Measurements from ENCODE around the gene NRXN3. TPM values are rescaled to one million over a fixed set of nuclear protein-coding genes. Genes with fewer than 3 reads are reported as not detected.

Gene NRXN3
- total RNA-seq, 1 donor from 2014 or later = not detected

GRCh38 chr14:79442786-79443185 is 1272.6 kb downstream of the NRXN3 start:
- intact Hi-C loops (cut with micrococcal nuclease) = no loop called here

DNA sequence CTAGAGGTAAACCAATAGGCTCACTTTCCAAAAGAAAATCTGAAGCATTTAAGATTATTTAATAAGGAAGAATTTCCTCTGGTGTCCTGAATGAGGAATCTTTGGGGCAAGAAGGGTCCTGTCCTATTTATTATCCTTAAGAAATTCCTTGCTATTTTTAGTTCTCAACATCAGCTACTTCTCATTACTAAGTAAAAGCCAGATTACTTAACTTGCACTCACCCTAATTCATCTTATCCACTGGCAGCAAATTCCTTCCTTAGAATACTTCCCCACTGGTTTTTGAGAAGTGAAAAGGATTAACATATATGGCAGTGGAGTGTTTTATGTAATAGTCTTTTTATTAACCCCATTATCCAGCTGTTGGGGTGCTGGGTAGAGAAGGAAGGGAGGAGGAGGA is 1273.4 kb downstream of the NRXN3 start:
- intact Hi-C loops (cut with micrococcal nuclease) = no loop called here

GRCh38 chr14:79448960-79449359 is 1278.8 kb downstream of the NRXN3 start:
- intact Hi-C loops (cut with micrococcal nuclease) = no loop called here

DNA sequence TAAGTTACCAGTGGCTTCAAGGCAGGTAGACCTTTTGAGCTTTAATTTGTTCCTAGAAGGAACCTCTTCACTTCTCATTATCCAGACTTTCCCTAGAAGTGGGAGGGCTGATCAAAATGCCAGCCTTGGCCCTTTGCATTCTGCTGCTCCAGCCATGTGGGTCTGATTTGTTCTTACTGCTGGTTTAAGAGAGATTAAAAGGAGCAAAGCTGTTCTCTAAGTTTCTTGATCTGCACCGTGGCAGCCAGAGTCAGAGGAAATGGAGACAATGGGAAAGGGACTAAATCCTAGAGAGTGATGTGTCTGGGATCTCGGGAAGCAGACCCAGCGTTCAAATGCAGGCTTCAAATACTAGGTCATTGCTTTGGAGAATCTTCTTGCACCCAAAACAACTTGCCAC is 1281.4 kb downstream of the NRXN3 start:
- intact Hi-C loops (cut with micrococcal nuclease) = no loop called here

DNA sequence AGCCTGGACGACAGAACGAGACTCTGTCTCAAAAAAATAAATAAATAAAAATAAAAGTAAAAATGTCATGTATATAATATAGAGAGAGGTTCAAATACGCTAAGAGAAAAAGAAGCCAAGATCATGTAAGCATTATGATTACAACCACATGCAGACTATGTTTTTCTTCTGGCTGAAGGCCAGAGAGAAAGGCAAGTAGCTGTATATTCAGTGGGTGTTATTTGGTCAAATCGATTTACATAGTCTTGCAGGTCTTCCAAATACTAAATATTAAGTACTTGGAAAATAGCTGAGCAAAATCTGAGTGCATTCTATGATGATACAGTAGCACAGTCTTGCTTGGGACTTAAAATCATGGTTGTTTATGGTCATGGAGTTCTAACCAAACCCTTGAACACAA is 1283.1 kb downstream of the NRXN3 start:
- intact Hi-C loops (cut with micrococcal nuclease) = no loop called here

GRCh38 chr14:79464468-79464867 is 1294.3 kb downstream of the NRXN3 start:
- intact Hi-C loops (cut with micrococcal nuclease) = no loop called here

DNA sequence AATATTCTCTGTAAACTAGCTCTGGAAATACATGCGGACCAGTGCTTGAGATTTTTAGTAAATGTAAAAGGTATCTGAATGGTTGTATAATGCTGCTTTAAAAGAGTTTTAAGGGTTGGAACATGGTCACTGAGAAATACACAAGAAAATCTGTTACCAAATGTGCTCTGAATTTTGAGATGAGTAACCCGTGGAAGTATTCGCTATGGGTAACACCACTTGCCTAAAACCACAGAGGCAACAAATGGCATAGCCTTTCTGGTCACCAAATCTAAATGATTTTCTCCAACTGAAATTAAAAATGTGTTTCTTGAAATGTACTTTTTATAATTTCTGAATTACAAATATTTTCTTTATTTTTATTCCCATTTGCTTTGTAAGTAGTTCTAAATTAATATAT is 1295.5 kb downstream of the NRXN3 start:
- intact Hi-C loops (cut with micrococcal nuclease) = no loop called here

DNA sequence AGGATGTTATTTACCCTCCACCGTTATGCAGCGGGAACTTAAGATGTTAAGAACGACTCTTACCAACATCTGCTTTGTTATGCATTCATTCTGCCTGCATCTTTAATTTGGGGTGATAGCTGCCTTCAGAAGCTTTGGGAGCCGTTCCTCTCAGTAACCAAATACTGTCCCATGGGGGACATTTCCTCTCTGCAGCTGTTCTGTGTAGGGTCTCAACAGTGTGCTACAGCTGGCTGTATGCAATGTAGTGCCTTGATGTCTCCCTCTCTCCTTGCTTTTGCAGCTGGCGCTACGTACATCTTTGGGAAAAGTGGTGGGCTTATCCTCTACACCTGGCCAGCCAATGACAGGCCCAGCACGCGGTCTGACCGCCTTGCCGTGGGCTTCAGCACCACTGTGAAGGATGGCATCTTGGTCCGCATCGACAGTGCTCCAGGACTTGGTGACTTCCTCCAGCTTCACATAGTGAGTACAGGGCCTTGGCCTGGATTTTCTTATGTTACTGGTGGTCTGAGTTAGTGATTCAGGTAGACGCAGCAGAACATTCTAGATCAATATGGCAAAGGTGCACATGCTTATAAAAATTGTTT is 1296.9 kb downstream of the NRXN3 start:
- intact Hi-C loops (cut with micrococcal nuclease) = no loop called here

GRCh38 chr14:79467835-79468234 is 1297.7 kb downstream of the NRXN3 start:
- intact Hi-C loops (cut with micrococcal nuclease) = no loop called here

DNA sequence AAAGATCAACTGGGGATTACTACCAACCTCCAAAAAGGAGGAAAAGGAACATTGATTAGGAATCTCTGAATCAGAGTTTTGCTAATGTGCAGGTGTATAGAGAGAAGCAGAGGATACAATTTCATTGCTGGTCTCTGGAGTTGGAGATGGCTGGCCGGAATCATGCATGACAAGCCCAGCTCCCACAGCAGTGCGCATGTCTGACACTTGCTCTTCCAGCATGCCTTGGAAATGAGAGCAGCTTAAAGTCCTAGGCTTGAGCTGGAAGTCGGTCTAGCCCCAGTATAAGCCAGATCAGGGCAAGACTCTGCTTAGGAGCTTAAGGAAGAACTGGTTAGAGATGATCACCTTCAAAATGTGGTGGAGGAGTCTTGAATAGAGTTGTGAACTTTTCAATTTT is 1298.3 kb downstream of the NRXN3 start:
- intact Hi-C loops (cut with micrococcal nuclease) = no loop called here

DNA sequence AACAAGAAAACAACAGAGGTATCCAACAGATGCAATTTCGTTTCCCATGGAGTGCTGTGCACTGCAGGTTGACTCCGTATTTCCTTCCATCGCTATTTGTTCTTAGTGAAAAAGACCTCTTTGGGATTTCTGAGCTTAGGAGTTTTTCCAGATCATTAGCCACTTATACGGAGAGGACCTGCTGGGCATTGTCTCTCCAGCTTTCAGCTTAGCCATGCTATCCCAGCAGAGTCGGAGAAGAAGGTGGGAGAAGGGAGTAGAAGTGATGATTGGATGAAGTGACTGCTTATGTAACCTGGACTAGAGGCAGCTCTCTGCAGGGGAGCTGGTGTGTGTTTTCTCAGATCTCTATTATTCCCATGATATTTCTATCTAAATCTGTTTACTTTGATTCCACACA is 1303.5 kb downstream of the NRXN3 start:
- intact Hi-C loops (cut with micrococcal nuclease) = no loop called here

DNA sequence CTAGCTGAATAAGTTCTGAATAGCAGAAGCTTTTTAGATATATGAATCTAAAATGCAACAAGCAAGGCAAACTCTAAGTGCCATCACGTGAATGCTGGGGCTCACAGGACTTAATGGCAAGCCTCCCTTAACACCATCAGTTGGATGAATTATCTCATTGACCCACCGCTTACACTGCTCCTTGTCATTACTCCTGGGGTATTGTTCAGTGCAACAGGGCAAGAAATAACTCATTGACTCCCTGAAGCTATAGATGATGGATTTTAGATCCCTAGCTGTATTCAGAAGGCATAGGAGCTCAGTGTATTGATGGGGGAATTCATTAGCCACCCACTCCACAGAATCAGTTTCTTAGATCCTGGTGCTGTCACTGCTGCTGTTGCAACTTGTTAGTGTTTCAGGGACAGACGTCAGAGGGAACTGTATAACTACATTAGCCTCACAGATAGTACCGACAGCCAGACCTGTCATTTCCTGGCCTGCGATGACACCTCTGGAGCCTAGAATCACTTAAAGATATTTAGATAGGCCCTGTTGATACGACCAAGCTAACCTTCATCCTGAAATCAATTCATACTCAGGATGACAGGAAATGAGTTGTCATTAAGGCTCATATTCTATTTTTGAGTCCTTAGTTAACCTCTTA is 1305.8 kb downstream of the NRXN3 start:
- intact Hi-C loops (cut with micrococcal nuclease) = no loop called here

DNA sequence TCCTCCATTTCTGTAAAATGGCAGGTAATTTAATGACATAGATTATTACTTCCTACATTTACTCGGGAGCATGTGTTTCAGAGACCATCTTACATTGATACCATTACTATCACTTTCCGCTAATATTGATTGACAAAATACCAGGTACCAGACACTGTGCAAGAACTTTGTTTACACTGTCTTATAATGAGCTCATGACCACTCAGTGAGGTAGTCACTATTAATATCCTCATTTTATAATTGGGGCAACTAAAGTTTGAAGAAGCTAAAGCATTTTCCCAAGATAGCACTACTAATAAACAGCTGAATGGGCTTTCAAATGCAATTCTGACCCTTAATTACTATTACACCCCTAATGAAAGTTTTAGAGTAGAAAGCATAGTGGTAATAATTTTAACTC is 1306.4 kb downstream of the NRXN3 start:
- intact Hi-C loops (cut with micrococcal nuclease) = no loop called here

GRCh38 chr14:79480212-79480611 is 1310.0 kb downstream of the NRXN3 start:
- intact Hi-C loops (cut with micrococcal nuclease) = no loop called here

DNA sequence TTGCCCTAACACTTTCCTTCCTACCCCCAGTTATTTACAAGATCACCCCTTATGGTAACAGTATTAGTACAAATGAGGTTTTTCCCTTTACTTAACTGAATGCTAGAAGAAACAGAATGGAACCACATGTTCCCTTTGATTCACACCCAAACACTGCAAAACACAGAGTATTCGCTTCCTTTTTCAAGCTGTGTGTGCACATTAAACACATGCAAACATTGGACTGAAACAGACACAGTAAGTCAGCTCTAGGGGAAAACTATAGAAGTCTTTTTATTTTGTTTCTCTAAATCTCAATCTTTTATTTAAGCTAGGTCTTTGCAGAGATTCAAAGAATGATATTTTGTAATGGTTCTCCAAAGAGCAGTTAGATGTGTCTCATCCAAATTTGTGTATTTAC is 1312.7 kb downstream of the NRXN3 start:
- intact Hi-C loops (cut with micrococcal nuclease) = no loop called here

- intact Hi-C loops (cut with micrococcal nuclease) = no loop called here
These were observed 1313.6 kb downstream of the NRXN3 start for GRCh38 chr14:79483477-79484388.

DNA sequence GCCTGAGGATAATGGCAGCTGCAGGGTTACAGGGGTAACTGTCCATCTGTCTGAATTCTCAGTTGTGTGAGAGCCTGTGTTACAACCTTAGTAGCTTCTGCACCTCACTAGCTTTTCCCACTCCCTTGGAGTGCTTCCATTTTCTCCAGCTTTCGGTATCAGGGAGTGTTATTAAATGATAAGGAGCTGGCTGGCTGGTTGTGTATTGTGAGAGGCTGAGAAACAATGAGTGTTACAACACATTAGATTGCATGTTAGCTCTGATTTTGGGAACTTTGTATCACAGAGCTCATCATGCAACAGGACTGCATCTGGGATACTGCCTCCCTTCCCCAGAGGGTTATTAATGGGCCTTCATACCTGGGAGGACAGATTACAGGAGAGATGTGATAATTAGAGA is 1317.5 kb downstream of the NRXN3 start:
- intact Hi-C loops (cut with micrococcal nuclease) = no loop called here

GRCh38 chr14:79491161-79491560 is 1321.0 kb downstream of the NRXN3 start:
- intact Hi-C loops (cut with micrococcal nuclease) = no loop called here

GRCh38 chr14:79493081-79493645 is 1323.0 kb downstream of the NRXN3 start:
- intact Hi-C loops (cut with micrococcal nuclease) = no loop called here

GRCh38 chr14:79496701-79497100 is 1326.5 kb downstream of the NRXN3 start:
- intact Hi-C loops (cut with micrococcal nuclease) = no loop called here

- intact Hi-C loops (cut with micrococcal nuclease) = no loop called here
These were observed 1330.3 kb downstream of the NRXN3 start for GRCh38 chr14:79500489-79500888.

- intact Hi-C loops (cut with micrococcal nuclease) = no loop called here
These were observed 1332.1 kb downstream of the NRXN3 start for GRCh38 chr14:79502136-79502750.

All from T-helper 2 cell treated with Interferon-gamma antibody and Interleukin-4, amounts not matched to agents 100 ng/mL and 5 ng/mL, for 36 hours (primary cell).